COLO829 (cell line): Measurements from ENCODE around the gene NHSL1.

Source experiments
- DNase-seq: peaks from one replicate; pipeline ENCODE4 v3.0.0; 2012; ENCODE audit warnings: low spot score

Gene NHSL1

GRCh38 chr6:138465007-138465645, 34.2 kb downstream of the NHSL1 start:
- DNase-seq, result peak; percentile 46

GRCh38 chr6:138464085-138464484, 35.2 kb downstream of the NHSL1 start:
- no peak for DNase-seq

GRCh38 chr6:138461647-138462046, 37.6 kb downstream of the NHSL1 start:
- DNase-seq, result no peak

GRCh38 chr6:138456401-138456790, 42.9 kb downstream of the NHSL1 start:
- no peak for DNase-seq

- DNase-seq, result peak; percentile 14
Measured at GRCh38 chr6:138455746-138456400, 43.4 kb downstream of the NHSL1 start.

GRCh38 chr6:138454981-138455706, 44.1 kb downstream of the NHSL1 start:
- no peak for DNase-seq

GRCh38 chr6:138451043-138451442, 48.3 kb downstream of the NHSL1 start:
- DNase-seq, result no peak

GRCh38 chr6:138450445-138450844, 48.8 kb downstream of the NHSL1 start:
- no peak for DNase-seq

GRCh38 chr6:138446821-138447220, 52.5 kb downstream of the NHSL1 start:
- no peak for DNase-seq

GRCh38 chr6:138443979-138444378, 55.3 kb downstream of the NHSL1 start:
- DNase-seq, result peak; percentile 17

- DNase-seq, result no peak
Measured at GRCh38 chr6:138442663-138443062, 56.6 kb downstream of the NHSL1 start.

- no peak for DNase-seq
Measured at GRCh38 chr6:138441965-138442364, 57.3 kb downstream of the NHSL1 start.

- no peak for DNase-seq
Measured at GRCh38 chr6:138440758-138441357, 58.4 kb downstream of the NHSL1 start.

GRCh38 chr6:138440296-138440695, 59.0 kb downstream of the NHSL1 start:
- no peak for DNase-seq

GRCh38 chr6:138439546-138439945, 59.7 kb downstream of the NHSL1 start:
- DNase-seq, result no peak

- no peak for DNase-seq
Measured at GRCh38 chr6:138434925-138435324, 64.4 kb downstream of the NHSL1 start.

- DNase-seq, result no peak
Measured at GRCh38 chr6:138434096-138434495, 65.2 kb downstream of the NHSL1 start.

- no peak for DNase-seq
Measured at GRCh38 chr6:138432063-138432356, 67.3 kb downstream of the NHSL1 start.

- DNase-seq, result no peak
Measured at GRCh38 chr6:138431256-138432062, 67.8 kb downstream of the NHSL1 start.

- DNase-seq, result no peak
Measured at GRCh38 chr6:138430361-138431145, 68.7 kb downstream of the NHSL1 start.

GRCh38 chr6:138429761-138430160, 69.5 kb downstream of the NHSL1 start:
- DNase-seq, result no peak
